ENCODE results near the gene IYD.

DNA sequence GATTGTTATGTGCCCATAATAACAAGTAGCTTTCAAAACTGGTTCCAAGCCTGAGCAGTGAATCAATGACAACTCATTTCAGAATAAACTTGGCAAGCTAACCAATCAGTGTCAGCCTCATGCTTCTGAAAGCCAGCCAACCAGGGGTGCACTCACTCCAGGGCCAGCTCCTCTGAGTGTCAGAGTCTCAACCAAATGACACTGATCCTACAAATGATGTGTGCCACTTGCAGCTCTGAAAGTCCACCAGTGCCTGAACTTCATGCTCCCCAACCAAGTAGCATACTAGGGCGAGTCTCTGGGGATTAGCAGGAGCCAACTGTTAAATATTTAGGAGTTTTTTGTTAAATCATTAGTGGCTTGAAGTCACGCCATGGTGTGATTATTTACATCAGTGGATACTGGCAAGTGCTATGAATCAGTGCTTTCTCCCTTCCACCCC is 4.5 kb downstream of the IYD start:
- no peak for TF ChIP-seq LEF1 (IDR thresholded peaks at IDR 0.05; ENCODE audit: borderline replicate concordance)
- TF ChIP-seq FOXK2 (IDR thresholded peaks at IDR 0.05): no peak
- TF ChIP-seq SP1 (IDR thresholded peaks at IDR 0.05): no peak

Data from HEK293T (cell line).